GM23338 (cell line): Measurements from ENCODE around the gene ZIC5. TPM values are rescaled to one million over a fixed set of nuclear protein-coding genes. Genes with fewer than 3 reads are reported as not detected.

ENCODE experiments used
- ATAC-seq: fragments of 200-7000 bp; cut with Tn5 transposase; 3 replicates; pipeline ENCODE4 v1.9.1; 2020
- DNase-seq: peaks from one replicate; pipeline ENCODE4 v3.0.0-alpha.2; 2015; ENCODE audit warnings: low spot score
- H2AFZ ChIP-seq: fragments of 200-600 bp; sonication (generic); 2 replicates; pipeline ENCODE4 v1.8.0; 2016; ENCODE audit warnings: antibody characterized with exemption, mild to moderate bottlenecking, moderate library complexity
- H3F3A ChIP-seq: fragments of 200-600 bp; sonication (generic); replicated peaks from 2 replicates; pipeline ENCODE4 v1.8.0; 2017; ENCODE audit warnings: antibody characterized with exemption, mixed run types, low read depth
- H3K27ac ChIP-seq: fragments of 200-600 bp; sonication (generic); 2 replicates; pipeline ENCODE4 v1.6.1; 2016; ENCODE audit warnings: low read depth
- H3K27me3 ChIP-seq: fragments of 200-600 bp; sonication (generic); 2 replicates; pipeline ENCODE4 v1.8.0; 2016; ENCODE audit warnings: mild to moderate bottlenecking, mixed run types, moderate library complexity; ENCODE audit not compliant: insufficient read depth
- H3K36me3 ChIP-seq: fragments of 200-600 bp; sonication (generic); 2 replicates; pipeline ENCODE4 v1.8.0; 2016; ENCODE audit warnings: mild to moderate bottlenecking; ENCODE audit not compliant: insufficient read depth
- H3K4me1 ChIP-seq: fragments of 200-600 bp; sonication (generic); 2 replicates; pipeline ENCODE4 v1.8.0; 2016; ENCODE audit warnings: mild to moderate bottlenecking, moderate library complexity; ENCODE audit not compliant: insufficient read depth
- H3K4me2 ChIP-seq: fragments of 200-600 bp; sonication (generic); 2 replicates; pipeline ENCODE4 v1.7.1; 2017; ENCODE audit warnings: mixed run types
- H3K4me3 ChIP-seq: fragments of 200-600 bp; sonication (generic); 2 replicates; pipeline ENCODE4 v1.6.1; 2016; ENCODE audit warnings: mixed run types
- H3K79me2 ChIP-seq: fragments of 200-600 bp; sonication (generic); replicated peaks from 2 replicates; pipeline ENCODE4 v1.8.0; 2017; ENCODE audit warnings: mild to moderate bottlenecking; ENCODE audit not compliant: insufficient read depth
- H3K9me2 ChIP-seq: fragments of 200-600 bp; sonication (generic); 2 replicates; pipeline ENCODE4 v1.8.0; 2017; ENCODE audit not compliant: insufficient read depth
- H4K20me1 ChIP-seq: fragments of 200-600 bp; sonication (generic); replicated peaks from 2 replicates; pipeline ENCODE4 v1.8.0; 2017; ENCODE audit warnings: mild to moderate bottlenecking; ENCODE audit not compliant: insufficient read depth
- H3K27ac Mint-ChIP-seq: 2 replicates; pipeline ENCODE4 v1.8.0; 2020; ENCODE audit warnings: inconsistent platforms, mild to moderate bottlenecking, moderate library complexity, mixed read lengths
- H3K27me3 Mint-ChIP-seq: 3 replicates; pipeline ENCODE4 v1.8.0; 2022; ENCODE audit warnings: low read depth, mild to moderate bottlenecking, moderate library complexity, mixed read lengths, inconsistent platforms; ENCODE audit not compliant: insufficient read depth, poor library complexity
- H3K36me3 Mint-ChIP-seq: 3 replicates; pipeline ENCODE4 v1.8.0; 2021; ENCODE audit warnings: low read depth, mild to moderate bottlenecking, inconsistent platforms, moderate library complexity, mixed read lengths
- H3K4me1 Mint-ChIP-seq: 3 replicates; pipeline ENCODE4 v1.8.0; 2020; ENCODE audit warnings: mild to moderate bottlenecking, inconsistent platforms, mixed read lengths
- H3K4me3 Mint-ChIP-seq: 3 replicates; pipeline ENCODE4 v1.8.0; 2021; ENCODE audit warnings: moderate library complexity, mild to moderate bottlenecking, inconsistent platforms, mixed read lengths
- H3K9me3 Mint-ChIP-seq: 3 replicates; pipeline ENCODE4 v1.8.0; 2020; ENCODE audit warnings: moderate library complexity, mild to moderate bottlenecking, inconsistent platforms, mixed read lengths
- EZH2phosphoT487 ChIP-seq: fragments of 200-600 bp; sonication (generic); IDR thresholded peaks from one replicate; pipeline ENCODE4 v1.8.1; 2018; ENCODE audit warnings: antibody characterized with exemption; ENCODE audit not compliant: unreplicated experiment
- JUNB ChIP-seq: IDR thresholded peaks from one replicate; pipeline ENCODE4 v1.6.1; 2016; ENCODE audit warnings: antibody characterized with exemption; ENCODE audit not compliant: unreplicated experiment
- NANOG ChIP-seq: IDR thresholded peaks from 2 replicates; pipeline ENCODE4 v1.6.1; 2016; ENCODE audit warnings: antibody characterized with exemption, borderline replicate concordance
- POLR2AphosphoS5 ChIP-seq: IDR thresholded peaks from 2 replicates; pipeline ENCODE4 v1.6.1; 2016; ENCODE audit warnings: antibody characterized with exemption, low read depth
- REST ChIP-seq: IDR thresholded peaks from one replicate; pipeline ENCODE4 v1.6.1; 2018; ENCODE audit warnings: antibody characterized with exemption; ENCODE audit not compliant: unreplicated experiment
- long read RNA-seq: library from polyadenylated mRNA; unstranded; transcript quantifications from one replicate; pipeline ENCODE4 v2.0.0, GENCODE V29; 2020; ENCODE audit not compliant: unreplicated experiment
- polyA plus RNA-seq: library from polyadenylated mRNA; unstranded; fragments of >200 nt; fragmentation: Nextera tagmentation; extraction: Ambion mirVana; gene quantifications from 2 replicates; pipeline ENCODE4 v1.2.1, GENCODE V29; 2016
- total RNA-seq: library from RNA; depleted of rRNA; stranded (reverse); fragments of >200 nt; shearing (Covaris generic); gene quantifications from 2 replicates; pipeline ENCODE4 v1.2.3, GENCODE V29; 2014; rRNA removed
- TF ChIP-seq, protein P1 (sequence below): IDR thresholded peaks from 2 replicates; pipeline ENCODE4 v1.6.1; 2016; ENCODE audit warnings: antibody characterized with exemption

ZIC5 gene
- total RNA-seq = 28.0 and 32.6 TPM in 2 replicates
- 14.1 and 17.2 TPM in 2 replicates for polyA plus RNA-seq
- long read RNA-seq, partial matches to known transcripts = 0 of 4 reads
- long read RNA-seq, other reads (novel, unspliced or antisense) = 4 of 4 reads

GRCh38 chr13:99971576-99972189 lies at the start of gene ZIC5:
TSS of gene ZIC5 (minus strand) at chr13:99971767. CDS start at chr13:99971603, 164 bp downstream.
- H3K27me3 Mint-ChIP-seq = peaks cover 49% of the 10 kb centered on the region

More at GRCh38 chr13:99971576-99972189, at the start of gene ZIC5:
- DNase-seq (peak; percentile 93), ATAC-seq (peak; percentile 32)
- H3K9me2 ChIP-seq = no peaks in the 10 kb centered on the region
- Mint-ChIP-seq H3K9me3 (peaks cover 4% of the 10 kb centered on the region; the same call in 2 of the 3 replicates), H3K4me1 (peaks cover 49% of the 10 kb centered on the region), H3K27ac (0 out of 2 replicates have a peak within 1 kb of the TSS, but pooled peaks have one; percentile 37), H3K4me3 (peak within 1 kb of the TSS; percentile 80), H3K36me3 (peaks cover 28% of the 10 kb centered on the region)
- H3K79me2 ChIP-seq = peaks cover 34% of the 10 kb centered on the region
- peak within 1 kb of the TSS; percentile 47; the same call in 1 of the 2 replicates for H3K27ac ChIP-seq
- H3K27me3 ChIP-seq = peaks cover 56% of the 10 kb centered on the region
- H2AFZ ChIP-seq = no peak within 1 kb of the TSS
- peak within 1 kb of the TSS; percentile 63 for H3K4me3 ChIP-seq
- H4K20me1 ChIP-seq = peaks cover 15% of the 10 kb centered on the region
- H3K36me3 ChIP-seq = no peaks in the 10 kb centered on the region
- H3K4me2 ChIP-seq = peak within 1 kb of the TSS; percentile 90
- peak; percentile 75 for TF ChIP-seq POLR2AphosphoS5
- TF ChIP-seq, protein P1, sequence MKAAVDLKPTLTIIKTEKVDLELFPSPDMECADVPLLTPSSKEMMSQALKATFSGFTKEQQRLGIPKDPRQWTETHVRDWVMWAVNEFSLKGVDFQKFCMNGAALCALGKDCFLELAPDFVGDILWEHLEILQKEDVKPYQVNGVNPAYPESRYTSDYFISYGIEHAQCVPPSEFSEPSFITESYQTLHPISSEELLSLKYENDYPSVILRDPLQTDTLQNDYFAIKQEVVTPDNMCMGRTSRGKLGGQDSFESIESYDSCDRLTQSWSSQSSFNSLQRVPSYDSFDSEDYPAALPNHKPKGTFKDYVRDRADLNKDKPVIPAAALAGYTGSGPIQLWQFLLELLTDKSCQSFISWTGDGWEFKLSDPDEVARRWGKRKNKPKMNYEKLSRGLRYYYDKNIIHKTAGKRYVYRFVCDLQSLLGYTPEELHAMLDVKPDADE = 0 out of 2 replicates have a peak, but pooled peaks have one; percentile 30
- TF ChIP-seq EZH2phosphoT487 = no peak
- TF ChIP-seq JUNB = no peak
- no peak for TF ChIP-seq NANOG
- no peak for TF ChIP-seq REST
- H3K4me1 ChIP-seq = peaks cover 48% of the 10 kb centered on the region
- H3F3A ChIP-seq = 0 out of 2 replicates have a peak, but pooled peaks cover 5% of the 10 kb centered on the region
